ENCODE results near the gene ATXN1.

Gene ATXN1

DNA sequence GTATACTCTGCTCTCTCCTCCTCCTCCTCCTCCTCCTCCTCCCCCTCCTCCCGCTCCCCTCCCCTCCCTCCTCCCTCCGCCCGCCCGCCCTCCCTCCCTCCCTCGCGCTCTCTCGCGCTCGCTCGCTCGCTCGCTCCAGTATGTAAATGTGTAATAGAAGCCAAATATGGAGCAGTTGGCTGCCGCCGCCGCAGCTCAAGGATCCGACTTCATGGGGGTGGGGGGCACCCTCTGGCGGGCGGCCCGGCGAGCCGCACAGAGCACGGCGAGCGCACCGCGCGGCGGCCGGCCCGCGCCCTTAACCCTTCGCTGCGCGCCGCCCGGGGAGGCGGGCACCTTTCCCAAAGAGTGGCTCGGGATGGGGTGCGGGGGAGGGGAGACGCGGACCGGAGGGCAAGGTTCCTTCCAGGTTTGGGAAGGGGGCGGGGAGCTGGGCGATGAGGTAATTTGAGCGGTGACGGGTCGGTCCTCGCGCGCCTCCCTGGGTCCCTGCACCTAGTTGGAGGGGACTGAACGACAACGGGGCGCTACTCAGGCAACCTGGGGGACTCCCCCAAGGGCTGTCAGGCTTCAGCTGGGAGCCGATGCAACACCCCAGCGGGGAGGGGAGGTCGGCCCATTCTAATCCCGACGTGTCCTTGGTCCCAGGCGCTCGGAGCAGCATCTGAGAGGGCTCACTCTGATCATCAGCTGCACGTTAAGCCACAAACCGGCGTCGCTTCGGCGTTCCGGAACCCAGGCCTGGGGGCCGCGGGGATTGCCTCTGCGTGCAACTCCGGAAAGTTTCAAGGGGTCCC lies 409 bp upstream of the ATXN1 start:
- DNase-seq = peak; percentile 79 to 95

DNA sequence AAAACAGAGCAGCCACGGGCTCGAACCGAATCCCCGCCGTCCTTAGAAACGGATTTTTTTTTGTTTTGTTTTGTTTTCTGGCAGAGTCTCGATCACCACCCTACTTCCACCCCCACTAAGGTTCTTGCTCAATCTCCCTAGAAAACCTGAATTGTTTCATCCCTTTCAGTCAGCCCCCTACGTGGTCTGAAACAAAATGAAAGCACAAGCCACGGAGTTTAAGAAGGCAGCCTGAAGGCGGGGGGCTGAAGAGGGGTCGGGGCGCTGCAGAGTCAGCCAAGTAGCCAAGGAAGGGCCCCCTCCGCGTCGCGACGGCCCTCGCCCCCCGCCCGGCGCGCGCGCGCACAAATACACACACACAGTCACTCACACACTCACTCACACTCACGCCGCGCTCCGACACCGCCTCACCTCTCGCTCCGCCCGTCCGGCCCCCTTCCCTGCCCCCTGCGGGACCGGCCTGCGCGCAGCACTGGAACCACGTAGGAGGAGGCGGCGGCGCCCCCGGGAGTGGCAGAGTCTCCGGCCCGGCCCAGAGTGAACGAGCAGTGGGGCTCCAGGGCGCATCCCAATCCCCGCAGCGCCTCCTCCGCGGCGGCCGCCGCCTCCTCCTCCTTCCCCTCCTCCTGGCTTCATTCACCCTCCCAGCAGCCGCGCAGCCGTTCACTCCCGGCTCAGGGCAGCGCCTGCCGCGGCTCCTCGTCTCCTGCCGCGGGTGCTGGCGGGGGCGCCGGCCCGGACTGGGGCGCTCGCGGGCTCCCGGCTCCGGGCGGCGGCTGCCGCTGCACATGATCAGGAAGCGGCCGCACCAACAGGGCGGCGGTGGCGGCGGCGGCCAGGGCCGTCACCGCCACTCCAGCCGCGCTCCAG lies 1.4 kb downstream of the ATXN1 start:
- peak; percentile 55 to 68 for DNase-seq

DNA sequence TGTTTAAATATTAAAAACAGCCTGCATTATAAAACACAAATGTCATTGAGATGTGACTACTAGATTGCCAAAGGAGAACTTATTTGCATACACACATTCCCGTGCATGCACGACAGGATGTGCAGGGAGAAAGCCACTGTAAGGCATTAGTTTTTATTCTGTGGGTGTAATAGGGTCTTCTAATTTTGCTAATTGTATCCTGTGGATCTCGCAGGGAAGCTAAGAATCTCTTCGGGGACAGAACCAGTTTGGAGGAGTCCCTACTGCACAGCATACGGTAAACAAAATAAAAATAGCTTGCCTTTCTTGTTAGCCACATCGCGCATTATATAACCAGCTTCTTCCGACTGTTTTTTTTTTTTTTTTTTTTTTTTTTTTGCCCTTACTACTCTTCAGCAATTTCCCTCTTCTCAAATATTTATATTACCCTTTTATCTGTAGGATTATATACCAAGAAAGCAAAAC lies 2.0 kb downstream of the ATXN1 start:
- no peak for DNase-seq

DNA sequence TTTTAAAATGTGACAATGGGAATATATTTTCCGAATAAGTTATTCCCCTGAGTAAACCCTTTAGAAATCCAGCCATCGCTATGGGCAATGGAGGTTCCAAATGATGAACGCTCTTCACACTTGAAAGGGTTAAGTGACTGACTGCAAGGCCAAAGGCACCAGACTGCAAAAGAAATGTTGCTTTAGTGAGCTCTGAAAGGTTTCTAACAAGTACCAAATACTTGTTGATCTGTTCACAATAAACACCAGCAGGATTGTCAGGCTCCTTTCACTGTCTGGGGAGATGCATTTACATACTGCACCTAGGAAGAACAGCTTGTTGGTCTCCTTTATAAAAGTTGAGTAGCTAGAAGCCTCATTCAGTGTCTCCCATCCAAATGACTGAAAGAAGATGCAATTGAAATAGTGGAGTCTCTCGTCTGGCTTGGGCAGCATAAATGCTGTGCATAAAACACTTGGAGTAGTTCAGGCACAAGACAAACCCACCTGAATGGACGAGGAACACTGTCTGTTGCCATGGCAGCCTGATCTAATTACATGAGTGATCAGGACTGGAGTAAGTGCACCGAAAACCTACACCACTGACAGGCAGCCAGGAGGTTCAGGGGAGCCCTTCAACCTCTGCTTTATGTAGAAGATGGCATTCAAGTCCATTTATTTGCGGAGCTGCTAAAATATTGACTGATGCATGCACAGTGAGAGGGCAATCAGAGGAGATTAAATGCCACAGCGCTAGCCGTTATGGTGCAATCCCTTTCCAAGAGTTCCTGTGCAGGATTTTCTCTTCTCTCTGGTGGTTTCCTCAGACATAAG lies 2.9 kb downstream of the ATXN1 start:
- peak; percentile 28 to 43 for DNase-seq

DNA sequence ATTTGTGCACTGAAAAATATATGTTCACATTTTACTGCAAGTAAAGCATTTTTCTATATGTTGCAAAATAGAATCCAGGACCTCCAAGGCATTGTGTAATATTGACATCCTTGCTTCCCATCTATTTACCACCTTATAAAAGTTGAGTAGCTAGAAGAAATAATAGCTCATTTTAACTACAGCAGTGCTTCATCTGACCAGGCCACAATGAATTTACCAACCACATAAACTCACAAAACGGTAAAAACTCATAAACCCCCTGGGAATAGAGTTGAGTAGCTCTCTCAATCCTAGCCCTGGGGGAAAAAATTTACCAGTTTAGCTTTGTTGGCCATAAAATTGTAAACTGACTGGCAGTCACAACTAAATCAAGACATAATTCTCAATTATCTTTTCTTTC lies 3.9 kb downstream of the ATXN1 start:
- DNase-seq = no peak

DNA sequence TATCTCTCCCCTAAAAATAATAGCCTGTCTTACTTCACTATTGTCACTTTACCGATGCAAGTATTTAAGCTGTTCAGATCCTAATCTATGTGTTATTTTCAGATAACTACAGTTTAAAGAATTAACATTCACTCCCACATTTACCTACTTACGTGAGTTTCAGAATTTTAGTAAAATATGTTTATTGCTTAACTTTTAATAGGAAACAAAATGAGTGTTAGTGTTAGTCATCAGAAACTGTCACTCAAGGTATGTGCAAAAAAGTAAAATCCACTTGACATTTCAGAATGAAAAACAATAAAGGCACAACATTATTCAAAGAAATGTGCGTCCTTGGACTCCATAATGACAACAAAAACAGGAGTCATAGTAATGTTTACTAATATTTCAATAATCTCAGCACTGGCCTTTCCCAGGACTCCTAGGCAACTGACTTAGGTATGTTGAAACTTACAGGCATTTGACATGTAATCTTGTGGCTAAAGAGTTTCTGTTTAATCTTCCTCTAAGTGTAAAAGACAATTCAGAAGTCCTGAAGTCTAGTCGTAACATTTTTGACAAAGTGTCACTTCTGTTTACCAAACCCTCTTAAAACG lies 4.5 kb downstream of the ATXN1 start:
- DNase-seq = no peak

DNA sequence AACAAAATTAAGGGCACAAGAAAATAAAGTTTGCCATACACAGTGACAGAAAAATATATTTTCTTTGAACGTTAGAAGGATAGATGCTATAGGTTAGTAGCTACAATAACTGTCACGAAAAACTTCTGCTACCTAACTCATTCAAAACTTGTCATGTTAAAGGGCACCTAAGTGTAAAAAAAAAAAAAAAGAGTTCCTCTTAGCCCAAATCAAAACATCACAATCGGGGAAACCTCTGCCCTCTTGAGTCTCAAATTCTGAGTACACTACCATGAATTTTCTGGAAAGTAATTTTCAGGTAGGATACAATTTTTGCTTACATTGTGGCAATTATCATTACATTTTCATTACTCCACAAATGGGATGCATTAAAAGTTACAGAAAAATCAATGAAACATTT lies 5.7 kb downstream of the ATXN1 start:
- DNase-seq = no peak

DNA sequence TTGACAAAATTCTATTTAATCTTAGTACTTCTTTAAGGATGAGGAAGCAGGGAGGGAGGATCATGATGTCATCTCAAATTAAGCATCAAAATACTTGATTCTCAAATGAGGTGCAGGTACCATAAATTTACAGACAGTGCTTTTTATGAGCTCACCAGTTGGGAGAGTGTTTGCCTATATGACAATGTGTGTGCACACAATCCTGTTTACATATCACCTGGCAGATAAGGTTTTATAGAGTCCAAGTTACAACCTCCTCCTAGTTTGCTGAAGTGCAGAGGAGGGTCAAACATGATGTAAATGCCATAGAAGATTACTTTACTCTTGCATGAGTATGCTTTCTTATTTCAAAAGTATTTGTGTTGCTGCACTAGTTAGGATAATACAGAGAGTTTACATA lies 6.4 kb downstream of the ATXN1 start:
- no peak for DNase-seq

DNA sequence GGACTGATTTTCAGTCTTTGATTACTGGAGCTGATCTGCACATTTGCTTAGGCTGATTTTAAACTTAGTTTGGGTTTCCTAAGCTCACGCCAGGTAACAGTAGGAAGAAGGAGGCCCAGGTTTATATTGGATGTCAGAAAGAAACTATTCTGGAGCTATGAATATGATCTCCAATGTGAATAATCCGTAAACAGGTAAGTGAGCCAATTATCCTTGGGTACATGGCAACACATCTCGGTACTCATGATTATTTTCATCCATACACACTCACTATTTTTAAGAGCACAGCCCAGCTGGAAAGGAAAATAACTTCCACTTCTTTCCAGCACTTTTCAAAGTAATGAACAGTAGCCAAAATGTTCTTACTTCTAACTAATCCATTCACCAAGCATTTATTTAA lies 7.0 kb downstream of the ATXN1 start:
- no peak for DNase-seq

DNA sequence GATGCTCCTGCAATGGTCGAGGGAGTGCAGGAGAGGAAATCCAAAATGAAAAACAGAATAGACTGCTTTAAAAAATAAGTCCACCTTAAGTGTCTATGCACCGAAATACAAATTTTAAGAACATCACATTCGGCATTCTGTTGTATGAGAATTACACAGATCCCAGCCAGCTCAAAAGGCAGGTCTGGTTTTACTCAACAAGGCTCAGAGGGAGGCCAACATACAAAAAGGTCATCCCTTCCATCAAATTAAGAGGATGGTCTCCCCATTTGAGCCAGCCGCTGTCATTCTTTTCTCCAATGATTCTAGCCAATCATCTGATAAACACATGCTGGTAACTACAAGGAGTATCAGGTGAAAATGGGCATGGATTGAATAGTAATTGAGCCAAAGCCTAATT lies 7.9 kb downstream of the ATXN1 start:
- no peak for DNase-seq

DNA sequence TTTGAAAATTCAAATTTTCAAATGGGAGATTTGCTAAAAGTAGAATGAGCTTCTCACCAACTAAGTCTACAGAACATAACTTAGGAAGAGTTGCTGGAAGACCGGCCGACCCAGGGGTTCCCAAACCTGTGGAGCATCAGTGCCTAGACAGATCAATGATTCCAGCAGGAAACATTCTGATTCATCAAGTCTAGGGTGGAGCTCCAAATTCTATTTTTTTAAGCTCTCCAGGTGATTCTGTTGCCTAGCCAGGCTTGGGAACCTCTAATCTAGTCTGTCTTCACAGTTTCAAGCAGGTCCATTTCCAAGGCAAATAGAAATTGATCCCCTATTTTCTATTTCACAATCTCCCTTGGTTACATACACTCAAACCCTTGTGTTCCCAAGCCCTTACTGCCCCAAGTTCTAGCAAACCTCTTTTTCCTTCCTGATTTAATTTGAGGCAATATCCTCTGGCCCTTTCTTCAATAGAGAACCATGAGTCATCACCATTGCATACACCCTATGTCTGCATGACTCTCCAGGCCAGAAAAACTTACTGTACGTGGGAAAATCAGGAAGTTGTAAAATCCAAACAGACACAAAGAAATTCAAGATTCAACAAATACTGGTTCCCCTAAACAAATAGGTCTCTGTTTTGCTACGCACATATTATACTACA lies 8.9 kb downstream of the ATXN1 start:
- DNase-seq = no peak

DNA sequence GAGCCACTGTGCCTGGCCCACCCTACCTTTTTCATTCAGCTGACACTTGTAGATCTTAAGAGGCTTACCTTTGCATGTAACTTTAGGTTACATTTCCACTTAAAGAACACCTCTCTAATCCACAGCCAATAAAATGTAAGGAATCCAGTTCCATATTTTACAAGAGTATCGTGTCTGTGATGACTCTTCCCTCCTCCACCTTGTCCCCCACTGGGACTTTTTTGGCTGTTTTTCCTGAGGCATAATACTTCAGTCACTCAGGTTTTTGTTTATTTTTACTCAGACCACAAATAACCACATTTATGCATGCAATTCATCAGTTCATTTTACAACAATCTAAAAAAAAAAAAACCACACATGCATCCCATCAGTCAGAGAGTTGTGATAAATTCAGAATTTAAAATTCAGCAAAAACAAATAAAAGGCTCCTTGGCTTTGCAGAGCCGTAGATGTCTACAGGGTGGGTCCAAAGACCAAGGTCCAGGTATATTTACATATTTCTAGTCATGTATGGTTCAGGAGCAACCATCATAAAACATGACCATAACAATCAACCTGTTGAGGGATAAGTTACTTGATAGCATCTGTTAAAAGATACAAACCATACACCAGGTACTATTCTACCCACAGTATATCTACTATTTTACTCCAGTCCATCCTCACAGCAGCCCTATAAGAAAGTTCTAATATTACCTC lies 9.9 kb downstream of the ATXN1 start:
- DNase-seq = no peak

DNA sequence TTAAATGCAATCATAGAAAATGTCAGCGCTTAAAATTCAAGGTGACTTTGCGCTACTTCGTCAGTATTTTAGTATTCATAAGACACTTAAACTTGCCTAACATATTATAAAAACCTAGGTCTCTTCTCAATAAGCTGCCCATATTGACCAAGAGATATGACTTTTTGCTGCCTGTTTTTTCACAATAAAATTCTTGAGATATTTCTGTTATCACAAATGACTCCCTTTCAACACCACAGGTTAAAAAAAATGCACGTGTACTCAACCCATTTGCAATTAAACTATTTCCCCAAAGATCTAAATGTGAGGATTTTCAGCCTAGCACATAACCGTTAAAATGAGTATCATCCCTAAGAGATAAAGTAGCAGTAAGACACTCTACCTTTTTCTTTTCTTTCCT lies 10.7 kb downstream of the ATXN1 start:
- no peak for DNase-seq

DNA sequence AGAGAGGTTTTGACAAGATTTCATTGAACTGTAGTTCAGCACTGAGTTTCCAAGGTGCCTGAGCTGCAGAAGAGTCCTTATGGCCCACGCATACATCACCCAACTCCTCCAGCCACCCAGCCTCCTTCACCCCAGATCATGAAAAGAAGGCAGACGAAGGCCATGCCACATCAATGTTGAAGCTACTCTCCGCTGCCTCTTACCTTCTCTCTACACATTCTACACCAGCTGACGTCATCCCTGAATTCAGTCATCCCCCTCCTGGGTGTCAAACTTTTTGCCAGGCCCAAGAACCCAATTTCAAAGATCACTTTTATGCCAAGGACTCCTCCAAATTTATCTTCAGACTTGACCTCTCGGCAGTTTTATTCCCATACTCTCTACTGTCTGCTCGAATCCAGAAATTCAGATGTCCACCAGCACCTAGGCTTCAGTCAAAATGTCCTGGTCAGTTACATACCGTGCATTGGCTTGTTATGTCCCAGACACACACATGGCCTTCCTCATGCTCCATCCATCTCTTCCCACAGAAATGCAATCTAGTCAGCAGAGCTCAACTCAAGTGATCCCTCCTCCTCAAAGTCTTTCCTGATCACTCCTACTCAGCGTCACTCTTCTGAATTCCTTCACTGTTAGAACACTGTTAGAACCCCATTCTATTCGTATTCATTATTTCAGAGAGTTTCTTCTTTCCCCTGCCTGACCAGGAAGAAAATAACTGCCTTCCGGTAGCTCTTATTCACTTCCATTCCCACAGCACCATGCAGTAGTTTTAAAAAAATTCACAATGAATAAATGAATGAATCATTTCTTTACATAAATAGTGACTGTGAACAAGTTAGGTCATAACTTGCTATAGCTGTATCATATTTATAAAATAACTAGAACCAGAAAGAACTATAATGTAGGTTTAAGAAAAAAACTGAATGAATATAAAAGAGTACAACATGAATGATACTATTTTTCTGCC lies 11.5 kb downstream of the ATXN1 start:
- DNase-seq = no peak

DNA sequence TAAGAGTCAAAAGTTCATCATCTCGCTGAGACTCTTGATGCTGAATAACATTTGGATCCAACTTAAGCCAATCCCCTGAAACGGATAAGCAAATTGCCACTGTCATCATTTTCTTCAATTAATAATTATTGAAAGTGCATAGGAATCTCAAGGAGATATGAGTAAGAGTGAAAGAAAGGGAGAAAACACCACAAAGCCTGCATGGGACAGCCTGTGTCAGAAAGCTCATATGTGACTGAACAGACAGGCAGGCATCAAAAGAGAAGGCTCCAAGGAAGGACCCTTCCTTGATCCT lies 13.3 kb downstream of the ATXN1 start:
- DNase-seq = no peak

DNA sequence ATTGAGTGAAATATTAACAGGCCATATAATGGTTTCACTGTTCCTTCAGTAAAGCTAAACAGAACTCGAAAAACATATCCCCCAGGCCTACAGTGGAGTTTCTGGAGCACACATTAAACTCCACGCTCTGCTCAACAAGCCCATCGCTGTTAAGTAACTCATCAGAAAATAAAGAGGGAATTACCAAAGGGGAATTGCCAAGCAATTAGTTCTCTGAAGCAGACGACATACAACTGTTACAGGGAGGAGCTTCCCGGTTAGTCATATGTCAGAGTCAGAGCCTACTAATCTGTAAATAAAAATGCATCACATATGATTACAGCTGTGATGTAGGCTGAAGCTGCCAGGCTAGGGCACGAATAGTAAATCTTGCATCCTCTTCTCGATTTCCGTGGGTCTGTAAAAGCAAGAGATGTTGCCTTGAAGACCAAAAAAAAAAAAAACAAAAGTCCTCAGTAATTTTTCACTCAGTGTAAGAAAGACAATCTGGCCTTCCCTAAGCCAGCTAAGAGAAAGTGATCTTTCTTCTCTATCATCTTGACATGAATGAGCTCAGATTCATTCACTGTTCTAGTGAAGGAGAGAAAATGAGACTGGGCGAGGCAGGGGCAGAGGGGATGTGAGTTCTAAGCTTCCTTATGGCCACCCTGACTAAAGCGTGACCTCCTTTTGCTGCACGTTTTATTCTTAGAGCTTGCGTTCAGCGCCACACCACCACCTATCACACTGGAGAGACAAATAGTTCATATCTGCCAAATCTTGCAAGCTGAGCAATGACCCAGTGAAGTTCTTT lies 13.8 kb downstream of the ATXN1 start:
- DNase-seq = peak; percentile 60 to 82

DNA sequence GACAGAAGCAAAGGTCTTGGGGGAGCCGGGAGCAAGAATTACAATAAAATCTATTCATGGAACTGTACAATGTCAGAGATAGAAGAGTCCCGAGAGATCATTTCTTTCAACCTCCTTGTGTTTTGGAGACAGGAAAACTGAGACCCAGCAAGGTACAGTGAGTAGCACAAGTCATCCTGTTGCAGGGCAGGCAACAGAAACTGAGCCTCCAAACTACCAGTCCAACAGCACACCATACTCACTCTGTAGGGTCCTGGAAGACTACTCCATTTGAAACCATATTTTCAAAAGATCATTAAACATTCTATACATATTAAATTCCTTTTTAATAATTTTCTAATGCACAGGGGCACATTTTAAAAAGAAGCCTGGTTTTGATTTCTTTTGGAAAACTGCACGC lies 14.4 kb downstream of the ATXN1 start:
- no peak for DNase-seq

DNA sequence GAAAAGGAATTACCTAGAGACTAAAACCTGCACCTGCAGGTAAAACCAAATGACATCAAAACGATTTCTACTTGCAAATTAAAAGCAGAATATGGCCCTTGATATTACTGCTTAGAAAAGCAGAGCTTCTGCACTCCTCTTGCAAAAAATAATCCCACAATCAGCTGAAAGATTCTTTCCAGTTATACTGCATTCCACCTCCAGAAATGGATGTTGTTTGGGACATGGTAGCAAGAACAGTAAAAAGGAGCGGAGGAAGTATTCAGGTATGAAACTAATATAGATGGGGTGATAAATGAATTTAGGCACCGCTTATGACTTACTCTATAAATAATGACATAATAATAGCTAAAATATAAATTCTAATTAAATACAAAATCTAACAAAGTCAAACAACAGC lies 14.9 kb downstream of the ATXN1 start:
- no peak for DNase-seq

DNA sequence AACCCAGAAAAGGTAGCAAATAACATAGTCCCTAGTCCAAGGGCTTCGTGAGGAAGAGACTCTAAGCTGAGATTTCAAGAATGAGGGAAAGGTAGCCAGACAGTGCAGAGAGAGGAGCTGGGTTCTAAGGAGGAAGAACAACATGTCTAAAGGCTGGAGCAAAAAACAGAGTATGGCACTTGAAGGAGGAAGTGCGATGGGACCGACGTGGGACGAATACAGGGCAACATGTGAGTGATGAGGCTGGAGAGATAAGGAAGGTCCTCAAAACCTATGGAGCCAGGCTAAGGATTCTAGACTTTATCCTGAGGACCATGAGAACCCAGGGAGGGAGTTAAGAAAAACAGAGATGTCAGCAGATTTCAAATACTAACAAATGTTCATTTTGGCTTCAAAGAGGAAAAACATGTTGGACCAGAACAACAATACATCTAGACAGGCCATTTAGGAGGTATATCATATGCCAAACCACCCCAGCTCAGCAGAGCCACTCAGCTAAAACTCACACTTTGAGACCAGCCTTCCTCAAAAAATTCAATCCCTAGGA lies 17.5 kb downstream of the ATXN1 start:
- no peak for DNase-seq
